ENCODE data around the gene PKD2. TPM values are rescaled to one million over a fixed set of nuclear protein-coding genes. Genes with fewer than 3 reads are reported as not detected.
"Not testable (repeated sequence)": the region's sequence is repeated elsewhere in the genome, so short reads cannot be mapped to it uniquely, and the experiment has no call there.

PKD2 gene
- polyA plus RNA-seq, 1 donor: 24.1 TPM

DNA sequence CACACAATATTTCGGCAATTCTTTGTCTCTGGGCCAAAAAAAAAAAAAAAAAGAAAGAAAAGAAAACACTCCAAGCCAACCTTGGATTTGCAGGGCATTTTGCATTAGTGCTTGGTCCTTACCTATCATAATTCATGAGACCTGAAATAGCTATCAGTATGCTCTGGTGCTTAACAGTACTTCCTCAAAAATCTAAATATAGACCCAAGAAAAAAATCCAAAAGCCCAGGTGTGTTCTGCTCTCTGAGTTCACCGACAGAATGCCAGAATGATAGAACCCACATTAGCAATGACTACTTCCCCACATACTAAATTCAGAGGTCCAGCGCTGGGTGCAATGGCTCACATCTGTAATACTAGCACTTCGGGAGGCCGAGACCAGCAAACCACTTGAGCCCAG is 108.2 kb downstream of the PKD2 start:
- no peak for DNase-seq

DNA sequence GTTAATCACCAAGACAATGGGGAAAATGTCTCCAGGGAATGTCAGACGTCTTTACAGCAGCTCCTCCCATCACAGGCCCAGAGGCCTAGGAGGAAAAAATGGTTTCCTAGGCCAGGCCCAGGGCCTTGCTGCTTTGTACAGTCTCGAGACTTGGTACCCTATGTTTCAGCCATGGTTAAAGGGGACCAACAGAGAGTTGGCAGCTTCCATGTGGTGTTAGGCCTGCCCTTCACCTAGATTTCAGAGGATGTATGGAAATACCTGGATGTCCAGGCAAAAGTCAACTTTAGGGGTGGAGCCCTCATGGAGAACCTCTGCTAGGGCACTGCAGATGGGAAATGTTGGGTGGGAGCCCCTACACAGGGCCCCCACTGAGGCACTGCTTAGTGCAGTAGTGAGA is 112.5 kb downstream of the PKD2 start:
- DNase-seq: no peak

DNA sequence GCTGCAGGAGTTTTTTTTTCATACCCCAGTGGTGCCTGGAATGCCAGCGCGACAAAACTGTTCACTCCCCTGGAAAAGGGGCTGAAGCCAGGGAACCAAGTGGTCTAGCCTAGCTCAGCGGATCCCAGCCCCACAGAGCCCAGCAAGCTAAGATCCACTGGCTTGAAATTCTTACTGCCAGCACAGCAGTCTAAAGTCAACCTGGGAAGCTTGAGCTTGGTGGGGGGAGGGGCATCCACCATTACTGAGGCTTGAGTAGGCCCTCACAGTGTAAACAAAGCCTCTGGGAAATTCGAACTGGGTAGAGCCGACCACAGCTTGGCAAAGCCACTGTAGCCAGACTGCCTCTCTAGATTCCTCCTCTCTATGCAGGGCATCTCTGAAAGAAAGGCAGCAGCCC is 114.8 kb downstream of the PKD2 start:
- not testable (repeated sequence) for DNase-seq

Other genes starting within 250 kb of the PKD2 start
- gene IBSP, start 208.1 kb upstream of the PKD2 start, polyA plus RNA-seq (ENCODE audit: insufficient read length): not detected
- gene MEPE, start 174.7 kb upstream of the PKD2 start, polyA plus RNA-seq (ENCODE audit: insufficient read length): not detected
- 196 TPM for gene SPP1, start 31.9 kb upstream of the PKD2 start, polyA plus RNA-seq (ENCODE audit: insufficient read length)
- gene ABCG2, start 151.0 kb downstream of the PKD2 start, polyA plus RNA-seq (ENCODE audit: insufficient read length): 3.0 TPM

Measured in hindlimb muscle (tissue), 1 donor.